ENCODE results near the gene LARP4.
A peak's percentile ranks its signal among the peaks of the same experiment; 100 is the strongest.
"Not testable (repeated sequence)": the region's sequence is repeated elsewhere in the genome, so short reads cannot be mapped to it uniquely, and the experiment has no call there.

The LARP4 gene

DNA sequence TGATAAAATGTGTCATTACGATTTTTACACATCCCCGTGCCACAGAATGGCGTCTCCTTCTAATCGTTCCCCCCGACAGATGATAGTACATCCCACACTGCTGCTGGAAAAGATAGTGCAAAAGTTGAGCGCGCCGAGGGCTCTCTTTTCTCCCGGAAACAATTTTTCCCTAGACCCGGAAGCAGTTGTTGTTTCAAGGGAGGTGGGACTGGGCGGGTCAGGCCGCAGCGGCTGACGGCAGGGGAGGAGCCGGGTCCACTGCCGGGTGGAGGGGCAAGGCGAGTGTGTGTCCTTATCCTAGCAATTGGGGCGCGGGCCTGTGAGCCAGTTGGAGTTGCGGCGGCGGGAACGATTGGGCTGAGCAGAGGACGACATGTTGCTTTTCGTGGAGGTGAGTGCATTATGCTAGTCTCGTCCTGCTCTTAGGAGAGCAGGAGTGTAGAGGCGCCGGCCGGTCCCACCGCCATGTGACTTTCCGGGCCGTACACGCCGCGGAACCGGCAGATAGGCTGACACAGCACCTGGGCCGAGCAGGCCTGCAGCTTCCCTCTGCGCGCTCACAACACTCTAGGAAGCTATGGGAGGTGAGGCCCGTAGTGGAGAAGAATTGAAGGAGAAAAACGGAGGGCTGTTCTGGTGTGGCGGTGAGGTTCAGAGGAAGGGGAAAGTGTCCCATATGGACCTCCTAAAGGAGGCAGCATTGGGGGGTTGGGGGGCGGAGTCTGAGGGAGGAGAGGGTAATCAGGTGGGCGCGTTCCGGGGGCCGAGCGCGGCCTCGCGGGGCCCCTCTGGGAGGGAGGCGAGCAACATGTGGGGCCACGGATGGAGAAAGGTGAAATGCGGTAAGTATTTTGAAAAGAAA is at the start of gene LARP4:
LARP4 (plus strand) TSS at position 248 of the 862 bp plus-strand sequence; CDS start at position 374, 126 bp downstream.
- in situ Hi-C loops (cut with MboI; ENCODE audit: low pct_unique_long_range_greater_than_20kb, low sequenced_read_pairs), result no loop called here
- peak; percentile 99 for DNase-seq

GRCh38 chr12:50351120-50352043 is 49.3 kb upstream of the LARP4 start:
- in situ Hi-C loops (cut with MboI; ENCODE audit: low pct_unique_long_range_greater_than_20kb, low sequenced_read_pairs), result no loop called here
- DNase-seq, result no peak

DNA sequence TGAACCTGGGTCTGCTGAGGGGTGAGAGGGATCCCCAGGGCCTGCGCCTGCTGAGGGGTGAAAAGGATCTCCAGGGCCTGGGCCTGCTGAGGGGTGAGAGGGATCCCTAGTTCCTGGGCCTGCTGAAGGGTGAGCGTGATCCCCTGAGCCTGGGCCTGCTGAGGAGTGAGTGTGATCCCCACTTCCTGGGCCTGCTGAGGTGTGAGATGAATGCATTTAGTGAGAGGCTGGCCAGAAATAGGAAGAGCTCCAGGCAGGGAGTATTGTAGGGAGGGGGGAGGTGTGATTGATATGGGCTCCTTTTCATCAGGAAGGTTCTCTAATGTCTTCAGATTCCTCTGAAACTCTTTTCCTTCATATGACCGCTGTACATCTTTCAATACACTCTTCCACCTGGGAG is 47.3 kb upstream of the LARP4 start:
- no peak for DNase-seq
- in situ Hi-C loops (cut with MboI; ENCODE audit: low pct_unique_long_range_greater_than_20kb, low sequenced_read_pairs), result no loop called here

- in situ Hi-C loops (cut with MboI; ENCODE audit: low pct_unique_long_range_greater_than_20kb, low sequenced_read_pairs), result no loop called here
These were observed 46.7 kb upstream of the LARP4 start for GRCh38 chr12:50353869-50354593.

DNA sequence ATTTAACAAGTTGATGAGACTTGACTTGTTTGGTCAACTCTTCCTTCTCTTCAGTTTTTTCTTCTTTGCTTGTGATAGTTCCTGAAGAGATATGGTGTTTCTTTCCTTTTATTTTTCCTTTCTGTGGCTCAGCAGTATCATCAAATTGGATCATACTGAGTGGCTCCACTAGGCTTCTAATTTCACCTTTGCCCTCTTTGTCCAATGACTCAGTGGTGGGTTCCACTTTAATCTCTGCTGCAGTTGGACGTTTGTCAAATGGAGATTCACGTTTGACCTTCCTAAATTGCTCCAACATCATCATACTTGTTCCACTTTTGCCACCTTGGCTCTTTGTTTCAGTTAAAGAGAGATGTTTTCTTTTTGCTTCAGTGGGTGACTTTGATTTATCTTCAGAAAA is 45.8 kb upstream of the LARP4 start:
- in situ Hi-C loops (cut with MboI; ENCODE audit: low pct_unique_long_range_greater_than_20kb, low sequenced_read_pairs), result no loop called here
- no peak for DNase-seq

More at GRCh38 chr12:50353869-50354593, 46.7 kb upstream of the LARP4 start:
- peak; percentile 9 for DNase-seq

DNA sequence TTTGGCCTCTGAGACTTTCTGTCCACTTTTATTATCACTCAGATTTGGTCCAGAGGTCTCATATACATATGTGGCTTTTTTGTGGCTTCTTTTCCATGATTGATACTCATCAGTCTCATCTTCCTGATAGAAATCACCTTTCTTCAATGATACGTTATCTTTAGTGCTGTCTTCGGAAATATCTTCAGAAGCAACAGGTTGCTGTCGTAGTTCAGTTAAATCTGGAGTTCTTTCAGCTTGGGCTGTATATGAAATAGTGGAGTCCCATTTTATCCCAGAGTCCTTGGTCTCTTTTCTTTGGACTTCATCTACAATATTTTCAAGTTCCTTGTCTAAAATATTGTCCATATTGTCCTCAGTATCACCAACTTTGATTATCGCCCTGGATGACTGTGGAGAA is 45.3 kb upstream of the LARP4 start:
- no peak for DNase-seq
- in situ Hi-C loops (cut with MboI; ENCODE audit: low pct_unique_long_range_greater_than_20kb, low sequenced_read_pairs), result no loop called here

- in situ Hi-C loops (cut with MboI; ENCODE audit: low pct_unique_long_range_greater_than_20kb, low sequenced_read_pairs), result no loop called here
- no peak for DNase-seq
These were observed 38.0 kb upstream of the LARP4 start for GRCh38 chr12:50362671-50363070.

- DNase-seq, result no peak
- in situ Hi-C loops (cut with MboI; ENCODE audit: low pct_unique_long_range_greater_than_20kb, low sequenced_read_pairs), result no loop called here
These were observed 37.5 kb upstream of the LARP4 start for GRCh38 chr12:50363141-50363540.

DNA sequence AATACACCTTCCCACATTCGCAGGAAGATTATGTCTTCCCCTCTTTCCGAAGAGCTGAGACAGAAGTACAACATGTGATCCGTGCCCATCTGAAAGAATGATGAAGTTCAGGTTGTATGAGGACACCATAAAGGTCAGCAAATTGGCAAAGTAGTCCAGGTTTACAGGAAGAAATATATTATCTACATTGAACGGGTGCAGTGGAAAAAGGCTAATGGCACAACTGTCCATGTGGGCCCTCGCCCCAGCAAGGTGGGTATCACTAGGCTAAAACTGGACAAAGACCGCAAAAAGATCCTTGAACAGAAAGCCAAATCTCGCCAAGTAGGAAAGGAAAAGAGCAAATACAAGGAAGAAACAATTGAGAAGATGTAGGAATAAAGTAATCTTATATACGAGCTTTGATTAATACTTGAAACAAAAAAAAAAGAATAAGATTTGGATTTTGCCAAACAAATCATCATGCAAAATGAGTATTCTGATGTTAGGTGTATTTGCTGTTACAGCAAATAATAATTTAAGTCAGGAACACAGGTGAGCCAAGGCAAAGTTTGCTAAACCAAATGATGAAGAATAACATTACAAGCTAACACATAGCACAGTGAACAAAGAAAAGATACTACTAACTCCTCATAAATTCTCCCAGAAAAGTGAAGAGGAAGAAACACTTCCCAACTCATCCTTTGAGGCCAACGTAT is 34.8 kb upstream of the LARP4 start:
- in situ Hi-C loops (cut with MboI; ENCODE audit: low pct_unique_long_range_greater_than_20kb, low sequenced_read_pairs), result no loop called here
- DNase-seq, result no peak

GRCh38 chr12:50370672-50371071 is 30.0 kb upstream of the LARP4 start:
- in situ Hi-C loops (cut with MboI; ENCODE audit: low pct_unique_long_range_greater_than_20kb, low sequenced_read_pairs); DNase-seq: not testable (repeated sequence)

- in situ Hi-C loops (cut with MboI; ENCODE audit: low pct_unique_long_range_greater_than_20kb, low sequenced_read_pairs), result no loop called here
- no peak for DNase-seq
These were observed 24.9 kb upstream of the LARP4 start for GRCh38 chr12:50375802-50376201.

DNA sequence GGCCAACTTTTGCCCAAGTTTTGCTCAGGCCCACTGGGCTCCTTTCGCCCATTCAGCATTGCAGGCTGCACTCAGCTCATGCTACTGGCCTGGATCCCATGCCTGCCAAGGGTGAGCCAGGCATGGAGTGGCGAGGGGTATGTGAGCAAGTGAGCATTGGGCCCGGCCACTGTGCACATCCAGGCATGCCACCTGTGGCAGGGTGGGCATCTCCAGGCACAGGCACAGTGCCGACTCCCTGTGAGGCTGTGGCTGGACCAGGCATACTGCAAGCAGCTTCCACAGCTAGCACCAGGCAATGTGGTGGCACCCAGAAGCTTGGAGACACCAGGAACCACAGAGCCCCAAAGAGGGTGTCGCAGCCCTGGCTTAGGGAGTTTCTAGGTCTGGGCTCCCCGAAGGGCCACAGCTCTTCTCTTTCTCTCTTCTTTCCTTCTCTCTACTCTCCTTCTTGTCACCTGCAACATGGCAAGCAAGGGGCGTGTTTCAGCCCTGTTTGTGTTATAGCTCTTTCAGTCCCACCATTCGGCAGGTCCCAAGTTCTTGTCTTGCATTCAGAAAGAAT is 19.8 kb upstream of the LARP4 start:
- no peak for DNase-seq
- in situ Hi-C loops (cut with MboI; ENCODE audit: low pct_unique_long_range_greater_than_20kb, low sequenced_read_pairs), result no loop called here

- no peak for DNase-seq
- in situ Hi-C loops (cut with MboI; ENCODE audit: low pct_unique_long_range_greater_than_20kb, low sequenced_read_pairs), result no loop called here
These were observed 13.2 kb upstream of the LARP4 start for GRCh38 chr12:50387487-50387886.

DNA sequence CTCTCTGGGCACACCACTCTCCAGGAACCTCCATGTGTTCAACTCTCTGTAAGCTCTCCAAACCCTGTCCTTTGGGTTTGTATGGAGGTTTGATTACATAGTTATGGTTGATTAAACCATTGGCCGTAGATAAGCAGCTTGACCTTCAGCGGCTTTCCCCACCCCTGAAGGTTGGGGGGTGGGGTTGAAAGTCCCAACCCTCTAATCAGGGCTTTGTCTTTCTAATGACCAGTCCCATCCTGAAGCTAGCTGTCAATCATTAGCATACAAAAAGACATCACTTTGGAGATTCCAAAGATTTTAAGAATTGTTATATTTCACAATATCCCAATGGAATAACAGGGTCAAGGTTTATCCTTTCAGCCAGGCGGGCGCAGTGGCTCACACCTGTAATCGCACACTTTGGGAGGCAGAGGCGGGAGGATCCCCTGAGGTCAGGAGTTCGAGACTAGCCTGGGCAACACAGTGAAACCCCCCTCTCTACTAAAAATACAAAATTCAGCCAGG is 12.7 kb upstream of the LARP4 start:
- in situ Hi-C loops (cut with MboI; ENCODE audit: low pct_unique_long_range_greater_than_20kb, low sequenced_read_pairs), result no loop called here
- no peak for DNase-seq

GRCh38 chr12:50388793-50389192 is 11.9 kb upstream of the LARP4 start:
- DNase-seq; in situ Hi-C loops (cut with MboI; ENCODE audit: low pct_unique_long_range_greater_than_20kb, low sequenced_read_pairs): not testable (repeated sequence)

DNA sequence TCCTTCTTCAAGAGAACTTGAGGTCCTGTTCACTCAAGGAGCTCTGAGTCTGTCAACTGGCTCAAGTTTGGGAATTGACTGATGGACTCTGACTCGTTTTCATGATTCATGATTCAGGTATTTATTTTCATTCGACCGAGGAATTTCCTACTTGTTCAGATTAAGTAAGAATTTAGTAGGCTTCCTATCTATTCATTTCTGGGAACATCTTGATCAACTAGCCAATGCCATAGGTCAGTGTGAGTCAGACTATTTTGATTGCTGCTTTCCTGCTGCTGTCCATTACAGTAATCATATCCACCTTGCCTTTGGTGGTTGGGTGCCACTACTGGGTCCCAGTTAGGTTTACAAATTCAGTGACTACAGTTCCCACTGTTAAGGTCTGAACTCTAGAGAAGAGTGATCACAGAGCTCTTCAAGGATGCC is 10.4 kb upstream of the LARP4 start:
- in situ Hi-C loops (cut with MboI; ENCODE audit: low pct_unique_long_range_greater_than_20kb, low sequenced_read_pairs), result no loop called here
- no peak for DNase-seq

GRCh38 chr12:50394469-50395029 is 6.1 kb upstream of the LARP4 start:
- in situ Hi-C loops (cut with MboI; ENCODE audit: low pct_unique_long_range_greater_than_20kb, low sequenced_read_pairs), result no loop called here
- no peak for DNase-seq

GRCh38 chr12:50397117-50397650 is 3.5 kb upstream of the LARP4 start:
- in situ Hi-C loops (cut with MboI; ENCODE audit: low pct_unique_long_range_greater_than_20kb, low sequenced_read_pairs), result no loop called here
- DNase-seq, result no peak
